A673 (cell line): ENCODE measurements around the gene NTNG2. TPM values are rescaled to one million over a fixed set of nuclear protein-coding genes. Genes with fewer than 3 reads are reported as not detected.

Experiments used
- BruUV-seq: library from RNA; stranded (reverse); fragments of 400-500 nt; replicated peaks from 2 replicates; lab custom pipeline; 2021; lab: Mats Ljungman, UMichigan
- CTCF ChIA-PET: fragments of 300-600 bp; sonication (Branson Sonifier 250); formaldehyde crosslinking; loops from one replicate; lab custom pipeline; 2022; ENCODE audit warnings: antibody characterized with exemption; lab: Charles Lee
- POLR2A ChIA-PET: fragments of 300-600 bp; sonication (Branson Sonifier 250); formaldehyde crosslinking; loops from one replicate; lab custom pipeline; 2022; ENCODE audit warnings: antibody characterized with exemption; ENCODE audit not compliant: low non-redundant PET; lab: Charles Lee
- DNase-seq: peaks from one replicate; pipeline ENCODE4 v3.0.0-alpha.2; 2015; ENCODE audit warnings: low spot score
- H3K27ac ChIP-seq: fragments of 200-600 bp; sonication (generic); 2 replicates; pipeline ENCODE4 v1.5.1; 2016; ENCODE audit warnings: mixed run types, low read depth, mild to moderate bottlenecking, mixed read lengths, antibody characterized with exemption, low read length; ENCODE audit not compliant: poor library complexity, severe bottlenecking
- H3K27me3 ChIP-seq: fragments of 200-600 bp; sonication (generic); replicated peaks from 2 replicates; pipeline ENCODE4 v1.6.1; 2017; ENCODE audit warnings: mixed run types, low read depth, mild to moderate bottlenecking, mixed read lengths, antibody characterized with exemption, low read length; ENCODE audit not compliant: insufficient read depth, poor library complexity
- H3K36me3 ChIP-seq: fragments of 200-600 bp; sonication (generic); 2 replicates; pipeline ENCODE4 v1.6.1; 2016; ENCODE audit warnings: mixed run types, mild to moderate bottlenecking, mixed read lengths, antibody characterized with exemption, low read length; ENCODE audit not compliant: insufficient read depth, poor library complexity, severe bottlenecking
- H3K4me1 ChIP-seq: fragments of 200-600 bp; sonication (generic); 2 replicates; pipeline ENCODE4 v1.6.1; 2017; ENCODE audit warnings: mixed run types, mild to moderate bottlenecking, mixed read lengths, antibody characterized with exemption, low read length; ENCODE audit not compliant: insufficient read depth, poor library complexity, severe bottlenecking
- H3K4me3 ChIP-seq: fragments of 200-600 bp; sonication (generic); 2 replicates; pipeline ENCODE4 v1.5.1; 2016; ENCODE audit warnings: low read depth, mixed run types, mild to moderate bottlenecking, mixed read lengths, low read length; ENCODE audit not compliant: poor library complexity, severe bottlenecking
- H3K9me3 ChIP-seq: fragments of 200-600 bp; sonication (generic); 2 replicates; pipeline ENCODE4 v1.6.1; 2016; ENCODE audit warnings: mixed run types, low read depth, mild to moderate bottlenecking, mixed read lengths, antibody characterized with exemption, low read length; ENCODE audit not compliant: poor library complexity, severe bottlenecking
- CTCF ChIP-seq: fragments of 300-800, 200-600 bp; sonication (generic); conservative IDR thresholded peaks from 2 replicates; pipeline ENCODE4 v1.5.1; 2017; ENCODE audit warnings: low read depth, mild to moderate bottlenecking, antibody characterized with exemption, low read length, moderate library complexity, mixed read lengths
- EZH2 ChIP-seq: fragments of 200-600 bp; sonication (generic); IDR thresholded peaks from 2 replicates; pipeline ENCODE4 v1.6.1; 2017; ENCODE audit warnings: borderline replicate concordance, low read depth, mild to moderate bottlenecking, mixed read lengths, antibody characterized with exemption, low read length; ENCODE audit not compliant: poor library complexity, severe bottlenecking
- intact Hi-C: fragments of 100-400 bp; cut with micrococcal nuclease; formaldehyde crosslinking; loops from one replicate; pipeline ENCODE4 v1.10.0; 2022; ENCODE audit not compliant: unreplicated experiment
- total RNA-seq: library from RNA; stranded (reverse); gene quantifications from 2 replicates; pipeline ENCODE4 v1.2.3, GENCODE V29; 2021

Gene NTNG2
- total RNA-seq, 1 experiment from 2014 or later = 1.5 TPM

- H3K9me3 ChIP-seq = no peaks in the 10 kb centered on the region
- BruUV-seq = no TSS peak
- POLR2A ChIA-PET = no interaction called here
Measured at GRCh38 chr9:132142924-132143323, 18.9 kb upstream of the NTNG2 start.

GRCh38 chr9:132143359-132143758, 18.5 kb upstream of the NTNG2 start:
- peaks cover 3% of the 10 kb centered on the region for H3K4me1 ChIP-seq
- H3K4me3 ChIP-seq = no peak overlapping the region
- BruUV-seq = no TSS peak
- H3K27me3 ChIP-seq = peaks cover 55% of the 10 kb centered on the region
- H3K9me3 ChIP-seq = no peaks in the 10 kb centered on the region
- H3K27ac ChIP-seq = no peak overlapping the region
- POLR2A ChIA-PET = no interaction called here
- CTCF ChIA-PET = interaction anchor here (0.6 kb wide), 1 partner anchor 1681 kb away, joined by 5 read pairs; no protein-coding TSS in a partner anchor
- no peaks in the 10 kb centered on the region for H3K36me3 ChIP-seq
- intact Hi-C loops = no loop called here
- DNase-seq = no peak
- TF ChIP-seq EZH2 (no peak), CTCF (no peak)

More at GRCh38 chr9:132142924-132143323, 18.9 kb upstream of the NTNG2 start:
- Histone ChIP-seq H3K27me3 (peaks cover 51% of the 10 kb centered on the region), H3K27ac (no peak overlapping the region), H3K4me3 (no peak overlapping the region), H3K36me3 (no peaks in the 10 kb centered on the region), H3K4me1 (peaks cover 3% of the 10 kb centered on the region)
- no peak for DNase-seq
- TF ChIP-seq CTCF (no peak), EZH2 (no peak)
- intact Hi-C loops = no loop called here
- CTCF ChIA-PET = interaction anchor here (0.6 kb wide), 1 partner anchor 1681 kb away, joined by 5 read pairs; no protein-coding TSS in a partner anchor

GRCh38 chr9:132144708-132145365, 17.0 kb upstream of the NTNG2 start:
- BruUV-seq = no TSS peak
- TF ChIP-seq CTCF (no peak), EZH2 (no peak)
- Histone ChIP-seq H3K27me3 (peaks cover 66% of the 10 kb centered on the region), H3K27ac (no peak overlapping the region), H3K9me3 (no peaks in the 10 kb centered on the region), H3K4me1 (peaks cover 3% of the 10 kb centered on the region), H3K4me3 (no peak overlapping the region), H3K36me3 (no peaks in the 10 kb centered on the region)
- no peak for DNase-seq
- ChIA-PET CTCF (no interaction called here), POLR2A (no interaction called here)
- intact Hi-C loops = no loop called here
